Measurements from ENCODE around the gene LRRC10B. TPM values are rescaled to one million over a fixed set of nuclear protein-coding genes. Genes with fewer than 3 reads are reported as not detected.

The LRRC10B gene
- total RNA-seq, 1 donor from 2014 or later = 1.2 TPM

- no peak for DNase-seq (ENCODE audit: low spot score)
Observed at GRCh38 chr11:61507012-61507768, 1.4 kb upstream of the LRRC10B start.

GRCh38 chr11:61509043-61510029 lies 787 bp downstream of the LRRC10B start:
- no peak for DNase-seq (ENCODE audit: low spot score)

DNA sequence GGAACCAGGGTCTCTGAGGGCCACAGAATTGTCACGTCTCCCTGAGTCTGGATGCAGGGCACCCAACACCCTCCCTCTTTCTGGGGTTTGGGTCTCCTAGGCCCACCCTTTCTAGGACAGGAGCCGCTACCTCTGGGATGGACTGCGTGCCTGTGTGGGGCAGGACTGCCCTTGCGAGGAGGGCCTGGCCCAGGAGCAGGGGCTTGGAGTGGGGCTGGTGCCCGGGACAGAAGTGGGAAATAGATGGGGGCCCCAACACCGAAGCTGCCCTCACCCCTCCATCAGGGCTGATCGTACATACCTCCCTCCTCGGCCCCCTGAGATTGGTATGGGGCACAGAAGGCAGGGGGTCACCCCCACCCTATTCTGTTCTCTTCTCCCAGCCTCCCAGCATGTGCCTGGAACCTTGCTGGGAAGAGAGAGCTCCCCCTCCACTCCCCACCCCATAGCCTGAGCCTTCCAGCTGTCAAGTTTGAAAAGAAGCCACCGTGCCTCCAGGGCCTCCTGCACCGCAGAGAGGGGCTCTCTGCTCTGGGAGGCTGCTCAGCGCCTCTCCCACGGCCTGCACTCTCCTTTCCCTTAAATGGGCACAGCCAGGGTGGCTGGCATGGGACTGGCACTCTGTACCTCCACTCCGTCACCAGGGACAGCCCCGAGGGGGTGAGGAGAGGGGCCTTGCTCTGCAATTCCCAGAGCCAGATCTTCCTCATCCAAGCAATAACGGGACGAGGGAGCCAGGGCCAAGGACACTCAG lies 1.8 kb downstream of the LRRC10B start:
- DNase-seq (ENCODE audit: low spot score) = no peak

DNA sequence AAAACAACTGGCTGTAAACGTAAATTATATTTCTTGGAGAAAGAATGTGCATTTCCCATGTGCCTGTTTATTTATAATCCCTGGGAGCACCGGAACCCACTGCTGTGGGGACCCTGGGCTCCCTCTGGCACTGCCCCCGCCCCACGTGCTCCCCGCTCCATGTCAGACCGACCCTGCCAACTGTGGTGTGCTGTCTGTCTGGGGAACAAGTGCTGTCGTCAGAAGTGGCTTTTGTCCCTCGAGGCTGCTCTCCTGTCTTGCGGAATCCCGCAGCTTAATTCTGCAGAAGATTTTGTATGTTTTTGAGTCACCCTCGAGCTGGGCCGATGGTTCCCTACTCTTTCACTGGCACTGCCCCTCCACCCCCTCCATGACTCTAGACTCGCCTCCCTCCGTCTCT lies 2.4 kb downstream of the LRRC10B start:
- DNase-seq (ENCODE audit: low spot score) = no peak

DNA sequence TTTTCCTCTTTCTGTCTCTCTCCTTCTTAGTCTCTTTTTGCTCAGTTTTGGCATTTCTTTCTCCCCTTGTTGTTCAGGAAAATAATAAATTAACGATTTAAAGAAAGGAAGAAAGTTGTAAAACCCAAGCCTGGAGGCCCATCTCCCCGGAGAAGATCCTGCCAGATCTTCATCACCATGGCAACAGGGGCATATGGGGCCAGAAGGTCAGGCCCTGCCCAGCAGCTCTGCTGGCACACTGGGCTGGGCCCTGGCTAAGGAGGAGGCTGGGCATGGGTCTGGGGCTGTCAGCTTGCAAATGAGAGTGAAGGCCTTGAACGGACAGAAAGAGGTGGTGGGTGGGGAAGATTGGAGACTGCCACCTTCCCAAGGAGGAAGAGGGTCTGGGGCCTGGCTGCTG lies 2.8 kb downstream of the LRRC10B start:
- DNase-seq (ENCODE audit: low spot score) = no peak

GRCh38 chr11:61512435-61512834 lies 3.9 kb downstream of the LRRC10B start:
- no peak for DNase-seq (ENCODE audit: low spot score)

- no peak for DNase-seq (ENCODE audit: low spot score)
Observed at GRCh38 chr11:61513143-61513765, 4.7 kb downstream of the LRRC10B start.

DNA sequence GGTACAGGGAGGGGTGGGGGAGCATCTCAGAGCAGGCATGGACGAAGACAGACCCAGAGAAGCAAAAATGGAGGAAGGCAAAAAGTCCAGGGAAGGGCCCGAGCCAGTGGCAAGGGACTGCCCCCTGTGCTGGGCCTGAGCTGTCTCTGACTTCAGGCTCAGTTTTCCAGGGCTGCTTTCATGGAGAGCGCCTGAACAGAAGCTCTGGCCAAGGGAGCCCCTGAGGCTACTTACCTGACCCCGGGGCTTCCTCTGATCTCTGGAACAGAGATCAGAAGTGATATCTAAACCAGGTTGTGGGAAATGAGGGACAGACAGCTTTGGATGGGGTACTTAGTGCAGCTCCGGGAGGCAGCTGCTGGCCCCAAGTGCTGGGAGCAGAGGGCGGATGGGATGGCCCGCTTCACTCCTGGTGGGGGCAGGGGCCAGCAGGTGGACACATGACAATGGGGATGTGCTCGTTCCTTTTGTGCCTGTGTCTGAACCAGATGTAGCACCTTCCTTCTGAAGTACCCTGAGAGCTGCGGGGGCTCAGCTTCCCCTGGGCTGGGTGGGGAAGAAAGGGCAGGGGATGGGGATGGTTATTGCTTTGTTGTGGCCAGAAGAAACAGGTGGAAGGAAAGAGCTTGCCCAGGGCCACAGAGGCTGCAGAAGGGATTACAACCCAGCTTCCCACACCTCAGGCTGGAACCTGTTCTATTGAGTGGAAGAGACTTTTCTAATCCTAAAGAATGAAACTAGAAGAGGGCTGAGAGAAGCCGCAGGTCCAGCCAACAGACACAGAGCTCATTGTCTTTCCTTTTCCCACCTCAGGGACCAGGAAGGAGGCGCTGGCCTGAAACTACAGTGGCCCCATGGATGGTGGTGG lies 5.7 kb downstream of the LRRC10B start:
- DNase-seq (ENCODE audit: low spot score) = no peak

- no peak for DNase-seq (ENCODE audit: low spot score)
Observed at GRCh38 chr11:61515686-61516085, 7.1 kb downstream of the LRRC10B start.

GRCh38 chr11:61516191-61516590 lies 7.6 kb downstream of the LRRC10B start:
- DNase-seq (ENCODE audit: low spot score) = no peak

- DNase-seq (ENCODE audit: low spot score) = no peak
Observed at GRCh38 chr11:61516675-61517572, 8.4 kb downstream of the LRRC10B start.

GRCh38 chr11:61518032-61518795 lies 9.7 kb downstream of the LRRC10B start:
- no peak for DNase-seq (ENCODE audit: low spot score)

- no peak for DNase-seq (ENCODE audit: low spot score)
Observed at GRCh38 chr11:61522881-61523280, 14.3 kb downstream of the LRRC10B start.

GRCh38 chr11:61524446-61524845 lies 15.9 kb downstream of the LRRC10B start:
- no peak for DNase-seq (ENCODE audit: low spot score)

DNA sequence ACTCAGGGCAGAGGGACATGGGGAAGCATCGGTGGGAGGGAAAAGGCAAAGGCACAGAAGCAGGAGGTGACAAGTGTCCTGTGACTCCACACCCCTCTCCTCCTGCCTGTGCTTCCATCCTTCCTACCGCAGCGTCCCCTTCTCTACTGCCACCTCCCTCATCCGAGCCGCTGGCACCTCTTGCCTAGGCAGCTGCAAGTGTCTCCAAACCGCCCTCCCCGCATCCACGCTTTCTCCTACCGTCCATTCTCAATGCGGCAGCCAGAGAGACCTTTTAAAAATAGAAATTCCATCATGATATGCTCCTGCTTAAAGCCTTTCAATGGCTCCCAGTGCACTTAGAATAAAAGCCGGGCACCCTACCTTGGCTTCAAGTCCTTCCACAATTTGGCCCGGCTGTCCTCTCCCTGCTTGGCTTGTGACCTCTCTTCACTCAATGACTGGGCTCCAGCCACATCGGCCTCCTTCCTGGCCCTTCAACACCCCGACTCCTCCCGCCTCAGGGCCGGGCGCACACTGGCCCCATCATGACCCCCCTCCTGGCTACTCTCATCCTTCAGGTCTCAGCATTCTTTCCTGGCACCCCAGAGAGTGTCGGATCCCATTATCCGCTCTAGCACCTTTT lies 16.5 kb downstream of the LRRC10B start:
- no peak for DNase-seq (ENCODE audit: low spot score)

DNA sequence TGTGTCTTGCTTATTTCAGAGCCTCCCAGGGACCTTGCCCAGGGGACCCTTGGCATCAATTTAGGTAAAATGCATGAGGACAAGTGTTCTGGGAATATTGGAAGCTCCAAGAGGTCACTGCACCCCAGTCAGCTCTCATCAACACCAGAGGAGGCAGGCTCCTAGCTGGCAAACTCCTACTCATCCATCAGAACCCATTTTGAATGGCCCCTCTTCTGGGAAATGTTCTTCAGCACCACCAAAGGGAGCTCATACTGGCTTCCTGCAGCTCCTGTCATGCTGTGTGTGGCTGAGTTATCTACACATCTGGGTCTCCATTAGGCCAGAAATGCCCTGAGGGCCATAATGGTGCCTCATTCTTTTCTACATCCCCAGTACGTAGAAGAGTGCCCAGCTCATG lies 17.7 kb downstream of the LRRC10B start:
- no peak for DNase-seq (ENCODE audit: low spot score)

GRCh38 chr11:61526956-61527731 lies 18.6 kb downstream of the LRRC10B start:
- DNase-seq (ENCODE audit: low spot score) = no peak
